ACHN (cell line): ENCODE results near the gene INTS13.
"Not testable (repeated sequence)": the region's sequence is repeated elsewhere in the genome, so short reads cannot be mapped to it uniquely, and the experiment has no call there.

Experiments
- DNase-seq: peaks from one replicate; pipeline ENCODE4 v3.0.0-alpha.2; 2015
- in situ Hi-C: cut with HindIII; loops from 2 replicates; pipeline ENCODE4 v1.10.0; 2017; ENCODE audit warnings: low sequenced_read_pairs, low pct_ligation_motif_present, low pct_unique_long_range_greater_than_20kb

INTS13 gene

DNA sequence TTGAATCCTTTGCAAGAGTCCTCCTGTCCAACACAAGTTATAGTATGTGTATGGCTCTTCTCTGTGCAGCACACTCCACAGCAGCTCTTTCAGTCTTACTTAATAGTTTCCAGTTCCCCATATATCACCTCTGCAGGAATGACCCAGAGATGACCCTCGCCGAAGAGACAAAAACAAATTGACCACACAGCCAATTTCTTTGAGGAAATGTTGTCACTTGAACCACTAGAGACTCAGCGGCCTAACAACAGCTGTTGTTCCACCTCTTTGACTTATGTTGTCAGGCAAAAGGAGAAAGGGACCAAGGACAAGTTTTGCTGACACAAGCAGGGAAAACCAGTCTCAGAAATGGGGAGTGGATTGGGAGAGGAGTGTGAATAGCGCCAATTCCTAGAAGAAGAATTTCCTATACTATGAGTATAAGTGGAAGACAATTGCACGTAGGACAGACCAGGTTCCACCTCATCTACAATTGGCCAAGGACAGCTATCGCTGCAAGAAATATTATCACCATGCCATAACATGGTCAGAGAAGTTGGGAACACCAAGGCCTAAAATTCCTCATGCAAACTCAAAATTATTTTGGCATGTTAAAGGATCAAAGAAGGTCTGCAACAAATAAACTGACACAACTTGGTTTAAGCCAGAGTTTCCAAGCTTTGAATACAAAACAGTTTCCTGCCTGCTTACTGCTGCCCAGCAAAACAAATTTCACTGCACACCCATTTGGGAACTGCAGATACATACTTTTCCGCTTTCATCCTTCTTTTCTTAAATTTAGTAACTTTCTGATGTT lies 63.1 kb downstream of the INTS13 start:
- in situ Hi-C loops = no loop called here
- DNase-seq = no peak

DNA sequence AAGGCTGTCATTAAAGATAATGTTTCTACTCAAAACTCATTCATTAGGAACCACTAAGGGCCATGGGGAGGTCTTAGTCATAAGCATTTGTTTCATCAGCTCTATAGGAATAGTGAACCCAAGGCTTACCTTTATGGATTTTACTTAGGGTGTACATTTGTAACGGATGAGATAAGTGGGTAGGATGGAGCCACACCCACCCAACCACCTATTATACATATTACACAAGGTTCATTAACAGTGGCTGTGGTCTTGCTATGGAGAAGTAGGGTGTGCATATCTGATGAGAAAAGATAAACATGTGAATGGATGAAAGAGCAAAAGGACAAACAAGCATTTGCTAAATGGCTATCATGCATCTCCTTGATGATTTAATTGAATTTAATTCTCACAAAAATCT lies 65.2 kb downstream of the INTS13 start:
- in situ Hi-C loops = no loop called here
- no peak for DNase-seq

DNA sequence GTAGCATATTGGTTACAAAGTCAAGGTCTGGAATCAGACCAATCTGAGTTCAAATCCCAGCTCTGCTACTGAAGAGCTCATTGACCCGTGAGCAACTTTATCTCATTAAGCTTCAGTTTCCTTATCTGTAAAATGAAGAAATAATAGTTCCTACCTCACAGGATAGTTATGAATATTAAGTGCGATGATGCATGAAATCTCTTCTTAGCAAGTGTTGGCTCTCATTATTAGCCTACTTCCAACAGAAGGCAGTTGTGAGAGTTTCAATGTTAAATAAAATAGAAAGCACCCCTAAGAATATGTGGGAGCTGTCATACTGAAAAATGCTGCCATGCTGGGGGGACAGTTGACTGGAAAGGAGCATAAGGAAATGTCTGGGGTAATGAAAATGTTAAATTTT lies 65.8 kb downstream of the INTS13 start:
- in situ Hi-C loops = no loop called here
- DNase-seq = no peak

DNA sequence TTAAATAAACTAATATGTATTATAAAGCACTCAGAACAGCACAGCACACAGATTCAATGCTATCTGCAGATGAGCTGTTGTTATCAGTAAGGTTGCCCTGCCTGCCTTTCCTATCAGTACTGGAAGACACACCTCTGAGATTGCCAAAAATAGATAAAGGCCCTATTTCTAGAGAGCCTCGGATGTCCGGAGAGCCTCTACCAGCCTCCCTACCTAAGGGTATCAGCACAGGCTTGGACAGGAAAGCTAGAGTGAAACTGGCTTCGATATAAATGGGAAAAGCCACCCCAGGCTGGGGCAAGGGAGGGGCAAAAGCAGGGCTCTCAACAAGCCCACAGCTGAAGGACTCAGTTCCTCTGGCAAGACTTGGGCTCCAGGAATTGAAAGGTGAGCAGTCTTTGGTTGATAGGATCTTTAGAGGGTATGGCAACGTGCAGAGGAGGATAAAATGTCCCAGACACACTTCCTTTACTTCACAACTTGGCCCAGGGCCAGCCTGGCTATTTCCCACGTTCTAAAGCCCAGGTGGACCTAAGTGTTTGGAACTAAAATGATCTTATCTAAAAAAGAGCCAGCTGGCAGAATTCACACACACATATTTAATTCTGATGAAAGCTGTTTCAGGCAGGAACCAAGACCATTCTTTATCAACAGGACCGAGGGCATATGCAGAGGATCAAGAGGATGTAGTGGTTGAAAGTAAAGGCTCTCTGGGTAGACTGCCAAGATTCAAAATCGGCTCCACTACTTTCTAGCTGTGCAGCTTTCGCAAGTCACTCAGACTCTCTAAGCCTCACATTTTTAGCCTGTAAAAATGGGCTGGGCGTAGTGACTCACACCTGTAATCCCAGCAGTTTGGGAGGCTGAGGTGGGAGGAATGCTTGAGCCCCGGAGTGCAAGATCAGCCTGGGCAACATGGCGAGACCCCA lies 67.0 kb downstream of the INTS13 start:
- in situ Hi-C loops = no loop called here
- no peak for DNase-seq

DNA sequence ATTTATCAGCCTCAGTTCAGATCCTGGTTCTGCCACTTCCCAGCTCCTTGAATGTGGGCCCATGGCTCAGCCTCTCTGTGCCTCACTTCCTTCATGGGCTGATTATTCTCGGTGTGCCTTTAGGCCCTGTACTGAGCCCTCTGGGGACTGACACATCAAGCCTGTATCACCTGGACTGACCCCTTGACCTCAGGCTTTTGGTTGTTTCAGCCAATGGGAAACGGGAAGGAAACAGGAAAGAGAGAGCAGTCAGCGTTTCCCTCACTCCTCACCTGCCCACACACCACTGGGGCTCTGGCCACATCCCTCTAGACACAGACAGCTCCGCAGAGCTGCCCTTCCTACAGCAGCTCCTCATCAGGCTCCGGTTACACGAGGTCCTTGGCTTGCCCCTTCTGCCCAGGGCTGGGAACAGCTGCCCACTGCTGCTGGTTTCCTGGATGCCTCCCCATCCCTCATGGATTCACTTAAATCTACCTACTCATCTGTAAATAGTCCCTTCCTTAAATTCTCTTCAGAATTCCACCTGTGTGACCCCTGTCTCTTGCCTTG lies 67.8 kb downstream of the INTS13 start:
- no peak for DNase-seq
- in situ Hi-C loops = no loop called here

DNA sequence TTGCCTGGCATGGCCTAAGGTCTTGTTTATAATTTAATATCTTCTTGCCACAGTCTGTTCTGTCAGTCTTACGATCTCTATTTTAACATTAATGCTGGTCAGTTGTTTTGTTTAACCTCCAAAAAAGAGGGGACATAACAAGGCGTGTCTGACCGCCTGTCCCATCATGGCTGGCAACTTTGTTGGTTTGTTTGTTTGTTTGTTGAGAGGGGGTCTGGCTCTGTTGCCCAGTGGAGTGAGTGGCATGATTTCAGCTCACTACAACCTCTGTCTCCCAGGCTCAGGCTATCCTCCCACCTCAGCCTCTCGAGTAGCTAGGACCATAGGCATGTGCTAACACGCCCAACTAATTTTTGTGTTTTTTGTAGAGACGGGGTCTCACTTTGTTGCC lies 68.7 kb downstream of the INTS13 start:
- in situ Hi-C loops = no loop called here

DNA sequence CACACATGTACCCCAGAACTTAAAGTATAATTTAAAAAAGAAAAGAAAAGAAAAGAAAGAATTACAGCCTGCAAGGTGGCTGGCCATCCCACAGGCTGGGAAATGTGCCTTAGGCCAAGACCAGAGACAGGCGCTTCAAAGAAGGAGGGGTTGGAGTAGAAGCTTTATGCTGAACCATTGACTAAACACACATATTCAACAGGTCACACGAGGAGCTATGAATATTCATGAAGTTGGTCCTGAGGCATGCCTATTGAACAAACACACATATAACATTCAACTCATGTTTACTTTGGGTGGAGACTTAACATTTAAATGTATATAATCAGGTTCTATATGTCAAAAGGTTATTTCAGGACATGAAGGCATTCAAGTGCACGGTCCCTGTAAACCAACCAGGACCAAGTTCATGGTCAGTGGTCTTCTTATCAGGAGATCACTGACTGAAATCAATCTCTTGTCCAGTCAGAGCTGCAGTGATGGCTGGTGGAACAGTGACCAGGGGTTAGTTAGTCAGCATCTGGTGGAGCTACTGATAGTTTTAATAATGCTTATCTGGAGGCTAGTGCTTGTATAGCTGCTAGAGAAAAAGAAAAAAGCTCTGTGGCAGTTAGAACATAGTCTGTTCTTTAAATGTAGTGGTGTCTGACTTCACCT lies 69.2 kb downstream of the INTS13 start:
- no peak for DNase-seq
- in situ Hi-C loops = no loop called here

More for the DNA sequence above, 68.7 kb downstream of the INTS13 start:
- no peak for DNase-seq

DNA sequence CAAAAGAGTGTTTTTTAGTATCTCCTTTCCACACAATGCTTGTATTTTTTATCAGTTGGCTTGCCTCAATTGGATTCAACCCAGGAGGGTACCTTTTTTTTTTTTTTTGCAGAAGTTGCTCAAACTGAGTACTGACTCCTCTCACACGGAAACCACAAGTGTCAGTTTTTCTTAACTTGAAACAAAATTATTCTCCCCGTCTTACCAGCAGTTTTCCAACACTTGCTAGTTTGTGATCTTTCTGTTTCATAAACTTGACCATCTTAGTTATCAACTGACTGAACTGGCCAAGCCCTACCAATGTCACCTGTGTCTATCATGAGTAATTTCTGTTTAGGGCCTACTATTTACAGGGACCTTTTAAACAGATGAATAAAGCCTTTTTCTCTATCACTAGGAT lies 70.7 kb downstream of the INTS13 start:
- in situ Hi-C loops = no loop called here
- no peak for DNase-seq

DNA sequence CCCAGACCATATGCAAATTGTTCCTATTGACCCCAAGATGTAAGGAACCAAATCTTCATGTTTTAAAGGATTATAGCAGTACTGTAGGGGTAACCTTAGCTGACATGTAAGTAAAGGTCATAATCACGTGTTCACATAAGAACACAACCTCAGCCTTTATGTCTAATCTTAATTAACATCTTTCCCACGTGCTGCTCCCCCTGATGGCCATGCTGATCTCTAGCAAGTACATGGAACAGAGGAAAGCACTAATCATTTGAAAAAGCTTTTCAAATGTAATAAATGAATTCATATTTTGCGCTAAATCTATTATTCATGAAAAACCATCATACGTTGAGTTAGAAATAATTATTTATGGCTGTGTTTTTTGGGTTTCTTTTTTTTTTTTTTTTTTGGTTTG lies 74.3 kb downstream of the INTS13 start:
- in situ Hi-C loops = no loop called here
- peak; percentile 13 for DNase-seq

DNA sequence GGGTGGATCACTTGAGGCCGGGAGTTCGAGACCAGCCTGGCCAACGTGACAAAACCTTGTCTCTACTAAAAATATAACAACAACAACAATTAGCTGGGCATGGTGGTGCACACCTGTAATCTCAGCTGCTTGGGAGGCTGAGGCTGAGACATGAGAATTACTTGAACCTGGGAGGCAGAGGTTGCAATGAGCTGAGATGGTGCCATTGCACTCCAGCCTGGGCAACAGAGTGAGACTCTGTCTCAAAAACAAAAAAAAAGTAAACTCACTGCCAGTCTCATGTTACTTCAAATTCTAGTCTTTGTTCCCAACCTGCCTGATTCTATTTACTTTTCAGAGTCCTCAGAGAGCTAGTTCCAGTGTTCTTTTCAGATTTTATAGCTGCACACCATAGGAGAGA lies 75.0 kb downstream of the INTS13 start:
- in situ Hi-C loops, DNase-seq: not testable (repeated sequence)

DNA sequence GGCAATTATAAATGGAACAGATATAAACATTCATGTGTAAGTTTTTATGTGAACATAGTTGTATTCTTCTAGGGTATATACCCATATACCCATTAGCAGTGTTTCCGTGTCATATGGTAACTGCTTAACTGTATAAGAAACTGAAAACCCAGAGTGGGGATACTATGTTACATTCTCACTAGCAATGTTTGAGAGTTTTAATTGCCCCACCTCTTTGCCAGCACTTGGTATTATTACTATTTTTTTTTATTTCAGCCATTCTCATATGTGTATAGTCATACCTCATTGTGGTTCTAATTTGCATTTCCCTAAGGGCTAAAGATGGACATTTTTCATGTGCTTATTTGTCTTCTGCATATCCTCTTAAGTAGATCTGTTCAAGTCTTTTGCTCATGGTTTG lies 76.1 kb downstream of the INTS13 start:
- no peak for DNase-seq
- in situ Hi-C loops = no loop called here

DNA sequence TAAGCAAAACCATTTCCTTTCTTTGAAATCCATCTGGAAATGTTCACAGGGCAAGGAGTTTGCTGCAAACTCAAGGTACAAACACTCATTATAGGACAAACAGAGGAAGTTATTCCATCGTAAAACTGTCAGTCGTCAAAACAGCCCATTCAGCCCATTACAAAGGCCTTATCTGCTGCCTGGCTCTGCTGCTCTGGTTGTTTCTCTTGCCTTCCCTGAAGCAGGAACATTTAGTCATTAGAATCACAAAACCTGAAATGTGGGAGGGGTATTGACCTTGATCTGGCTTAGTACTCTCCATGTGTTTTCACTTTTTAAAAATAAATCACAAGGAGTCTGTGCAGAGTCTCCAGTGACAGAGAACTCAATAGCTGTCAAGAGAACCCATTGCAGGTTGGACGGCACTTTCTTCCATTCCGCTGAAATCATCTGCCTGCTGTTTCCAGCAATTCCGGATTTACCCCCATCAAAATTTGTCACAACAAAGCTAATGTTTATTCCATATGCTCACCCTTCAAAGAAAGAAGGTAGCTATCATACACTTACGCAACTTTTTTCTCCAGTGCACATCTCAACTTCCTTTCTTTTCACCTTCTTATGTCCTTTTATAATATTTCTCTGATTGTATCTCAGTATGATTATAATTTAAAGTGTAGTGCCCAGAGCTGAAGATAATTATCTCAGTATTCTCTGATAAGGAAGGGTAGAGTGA lies 80.2 kb downstream of the INTS13 start:
- no peak for DNase-seq
- in situ Hi-C loops = no loop called here

DNA sequence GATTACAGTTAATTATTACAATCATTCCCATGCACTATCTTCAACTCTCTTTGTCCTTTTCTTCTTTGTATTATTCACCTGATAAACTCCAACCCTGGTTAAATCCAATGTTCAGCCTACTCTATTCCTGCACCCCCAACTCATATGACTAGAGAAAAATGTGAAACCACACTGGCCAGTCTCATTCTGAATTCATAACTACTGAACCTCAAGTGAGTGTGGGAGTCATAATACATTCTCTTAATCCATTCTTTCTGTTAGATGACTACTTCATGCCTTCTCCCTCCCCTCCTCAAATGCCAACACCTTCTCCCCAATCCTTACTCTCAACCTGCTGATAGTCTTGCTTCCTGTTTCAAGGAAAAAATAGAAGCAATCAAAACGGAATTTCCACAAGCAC lies 82.4 kb downstream of the INTS13 start:
- in situ Hi-C loops = no loop called here
- no peak for DNase-seq
